ENCODE measurements around the gene BAIAP2. TPM values are rescaled to one million over a fixed set of nuclear protein-coding genes. Genes with fewer than 3 reads are reported as not detected.

BAIAP2 gene
- polyA plus RNA-seq, 1 donor from 2014 or later = 17.5 TPM

- no peaks in the 10 kb centered on the region for H3K27me3 ChIP-seq (ENCODE audit: insufficient read depth, low read depth, low read length)
- H3K4me3 ChIP-seq (ENCODE audit: low read length) = peak overlapping the region; percentile 74
- no peaks in the 10 kb centered on the region for H3F3A ChIP-seq (ENCODE audit: insufficient read depth, low read length, poor library complexity, severe bottlenecking)
- H2AFZ ChIP-seq (ENCODE audit: low read depth, low read length) = peak overlapping the region; percentile 25
- H3K27ac ChIP-seq (ENCODE audit: low read length) = peak overlapping the region; percentile 2
- H3K9me3 ChIP-seq (ENCODE audit: low read length) = no peaks in the 10 kb centered on the region
- TF ChIP-seq TAF1 (IDR thresholded peaks at IDR 0.05; ENCODE audit: low read depth) (no peak), MXI1 (conservative IDR thresholded peaks at IDR 0.05; ENCODE audit: poor library complexity, severe bottlenecking) (peak; percentile 52), REST (IDR thresholded peaks at IDR 0.05; ENCODE audit: borderline replicate concordance) (no peak), RAD21 (conservative IDR thresholded peaks at IDR 0.05) (peak; percentile 22), SMC3 (conservative IDR thresholded peaks at IDR 0.05; ENCODE audit: poor library complexity) (peak; percentile 22), POLR2AphosphoS5 (IDR thresholded peaks at IDR 0.05) (no peak), EP300 (conservative IDR thresholded peaks at IDR 0.05; ENCODE audit: poor library complexity, severe bottlenecking) (peak; percentile 22), CTCF (IDR thresholded peaks at IDR 0.05; ENCODE audit: poor library complexity, severe bottlenecking) (no peak), EZH2 (IDR thresholded peaks at IDR 0.05; ENCODE audit: borderline replicate concordance, insufficient read depth, low read length, poor library complexity, severe bottlenecking) (no peak)
- H3K79me2 ChIP-seq (replicated peaks; ENCODE audit: insufficient read depth, low read length) = peaks cover 51% of the 10 kb centered on the region
- peak overlapping the region; percentile 64 for H3K4me2 ChIP-seq (ENCODE audit: low read length)
- H4K20me1 ChIP-seq (ENCODE audit: insufficient read depth) = no peaks in the 10 kb centered on the region
- no peaks in the 10 kb centered on the region for H3K9me2 ChIP-seq (ENCODE audit: insufficient read depth, low read length)
- H3K9ac ChIP-seq (ENCODE audit: low read length) = peak overlapping the region; percentile 67
- no peaks in the 10 kb centered on the region for H3K36me3 ChIP-seq (ENCODE audit: insufficient read depth, low read length)
These were observed 678 bp upstream of the BAIAP2 start for GRCh38 chr17:81034168-81034777.

GRCh38 chr17:81035521-81036196 is 708 bp downstream of the BAIAP2 start:
- no peaks in the 10 kb centered on the region for H3K9me2 ChIP-seq (ENCODE audit: insufficient read depth, low read length)
- H3F3A ChIP-seq (ENCODE audit: insufficient read depth, low read length, poor library complexity, severe bottlenecking) = no peaks in the 10 kb centered on the region
- H3K4me2 ChIP-seq (ENCODE audit: low read length) = peak overlapping the region; percentile 81
- H4K20me1 ChIP-seq (ENCODE audit: insufficient read depth) = no peaks in the 10 kb centered on the region
- peaks cover 64% of the 10 kb centered on the region for H3K79me2 ChIP-seq (replicated peaks; ENCODE audit: insufficient read depth, low read length)
- no peaks in the 10 kb centered on the region for H3K27me3 ChIP-seq (ENCODE audit: insufficient read depth, low read depth, low read length)
- peak overlapping the region; percentile 84 for H3K4me3 ChIP-seq (ENCODE audit: low read length)
- H2AFZ ChIP-seq (ENCODE audit: low read depth, low read length) = no peak overlapping the region
- no peaks in the 10 kb centered on the region for H3K36me3 ChIP-seq (ENCODE audit: insufficient read depth, low read length)
- peak overlapping the region; percentile 80 for H3K9ac ChIP-seq (ENCODE audit: low read length)
- no peaks in the 10 kb centered on the region for H3K9me3 ChIP-seq (ENCODE audit: low read length)
- TF ChIP-seq SMC3 (conservative IDR thresholded peaks at IDR 0.05; ENCODE audit: poor library complexity) = peak; percentile 5
- peak; percentile 24 for TF ChIP-seq POLR2AphosphoS5 (IDR thresholded peaks at IDR 0.05)
- peak; percentile 2 for TF ChIP-seq RAD21 (conservative IDR thresholded peaks at IDR 0.05)
- peak; percentile 40 for TF ChIP-seq MXI1 (conservative IDR thresholded peaks at IDR 0.05; ENCODE audit: poor library complexity, severe bottlenecking)
- no peak for TF ChIP-seq REST (IDR thresholded peaks at IDR 0.05; ENCODE audit: borderline replicate concordance)
- peak overlapping the region; percentile 71 for H3K27ac ChIP-seq (ENCODE audit: low read length)
